Suprapubic skin (tissue), 4 donors: ENCODE results near the gene AUTS2.

ENCODE experiments used
- CTCF ChIP-seq, 2 donors: fragments of 200-600 bp in 1 of 2; fragments of 450-650 bp in 1 of 2; sonication (generic) in 1 of 2; IDR thresholded peaks; one replicate each; pipeline ENCODE4 v1.5.1; 2016 to 2019; ENCODE audit warnings: antibody characterized with exemption in 2 of 2, mild to moderate bottlenecking in 1 of 2, moderate library complexity in 1 of 2
- EP300 ChIP-seq: sonication (generic); formaldehyde crosslinking; IDR thresholded peaks from one replicate; pipeline ENCODE4 v1.6.1; 2017; ENCODE audit warnings: antibody characterized with exemption
- POLR2A ChIP-seq, 2 donors: fragments of 450-650 bp; IDR thresholded peaks; one replicate each; pipeline ENCODE4 v1.6.1; 2017; ENCODE audit warnings: antibody characterized with exemption in 2 of 2, mild to moderate bottlenecking in 2 of 2, moderate library complexity in 2 of 2
- POLR2AphosphoS5 ChIP-seq, 3 donors: sonication (generic); formaldehyde crosslinking; IDR thresholded peaks; one replicate each; pipeline ENCODE4 v1.6.1; 2017; ENCODE audit warnings: antibody characterized with exemption in 3 of 3

- TF ChIP-seq POLR2A (IDR thresholded peaks at IDR 0.05) (no peak), CTCF (IDR thresholded peaks at IDR 0.05) (no peak), EP300 (no peak), POLR2AphosphoS5 (IDR thresholded peaks at IDR 0.05) (no peak)
Measured at GRCh38 chr7:70621954-70622600, 1023.8 kb downstream of the AUTS2 start.
